ENCODE measurements around the gene BMI1.

GRCh38 chr10:22372298-22372697, 51.4 kb downstream of the BMI1 start:
- TF ChIP-seq, protein P1, sequence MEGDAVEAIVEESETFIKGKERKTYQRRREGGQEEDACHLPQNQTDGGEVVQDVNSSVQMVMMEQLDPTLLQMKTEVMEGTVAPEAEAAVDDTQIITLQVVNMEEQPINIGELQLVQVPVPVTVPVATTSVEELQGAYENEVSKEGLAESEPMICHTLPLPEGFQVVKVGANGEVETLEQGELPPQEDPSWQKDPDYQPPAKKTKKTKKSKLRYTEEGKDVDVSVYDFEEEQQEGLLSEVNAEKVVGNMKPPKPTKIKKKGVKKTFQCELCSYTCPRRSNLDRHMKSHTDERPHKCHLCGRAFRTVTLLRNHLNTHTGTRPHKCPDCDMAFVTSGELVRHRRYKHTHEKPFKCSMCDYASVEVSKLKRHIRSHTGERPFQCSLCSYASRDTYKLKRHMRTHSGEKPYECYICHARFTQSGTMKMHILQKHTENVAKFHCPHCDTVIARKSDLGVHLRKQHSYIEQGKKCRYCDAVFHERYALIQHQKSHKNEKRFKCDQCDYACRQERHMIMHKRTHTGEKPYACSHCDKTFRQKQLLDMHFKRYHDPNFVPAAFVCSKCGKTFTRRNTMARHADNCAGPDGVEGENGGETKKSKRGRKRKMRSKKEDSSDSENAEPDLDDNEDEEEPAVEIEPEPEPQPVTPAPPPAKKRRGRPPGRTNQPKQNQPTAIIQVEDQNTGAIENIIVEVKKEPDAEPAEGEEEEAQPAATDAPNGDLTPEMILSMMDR (IDR thresholded peaks at IDR 0.05), result no peak
- TF ChIP-seq SP1 (CRISPR knock-in tag; conservative IDR thresholded peaks at IDR 0.05) (no peak), EMX1 (CRISPR knock-in tag; IDR thresholded peaks at IDR 0.05) (no peak), HMGXB4 (CRISPR knock-in tag; IDR thresholded peaks at IDR 0.05) (no peak), FOXJ3 (CRISPR knock-in tag; IDR thresholded peaks at IDR 0.05; ENCODE audit: borderline replicate concordance) (no peak), USF1 (CRISPR knock-in tag; IDR thresholded peaks at IDR 0.05) (no peak), E2F1 (CRISPR knock-in tag; IDR thresholded peaks at IDR 0.05) (no peak), NR2C2 (CRISPR knock-in tag; IDR thresholded peaks at IDR 0.05) (no peak), NFATC4 (CRISPR knock-in tag; IDR thresholded peaks at IDR 0.05) (no peak)
- TF ChIP-seq, protein P2, sequence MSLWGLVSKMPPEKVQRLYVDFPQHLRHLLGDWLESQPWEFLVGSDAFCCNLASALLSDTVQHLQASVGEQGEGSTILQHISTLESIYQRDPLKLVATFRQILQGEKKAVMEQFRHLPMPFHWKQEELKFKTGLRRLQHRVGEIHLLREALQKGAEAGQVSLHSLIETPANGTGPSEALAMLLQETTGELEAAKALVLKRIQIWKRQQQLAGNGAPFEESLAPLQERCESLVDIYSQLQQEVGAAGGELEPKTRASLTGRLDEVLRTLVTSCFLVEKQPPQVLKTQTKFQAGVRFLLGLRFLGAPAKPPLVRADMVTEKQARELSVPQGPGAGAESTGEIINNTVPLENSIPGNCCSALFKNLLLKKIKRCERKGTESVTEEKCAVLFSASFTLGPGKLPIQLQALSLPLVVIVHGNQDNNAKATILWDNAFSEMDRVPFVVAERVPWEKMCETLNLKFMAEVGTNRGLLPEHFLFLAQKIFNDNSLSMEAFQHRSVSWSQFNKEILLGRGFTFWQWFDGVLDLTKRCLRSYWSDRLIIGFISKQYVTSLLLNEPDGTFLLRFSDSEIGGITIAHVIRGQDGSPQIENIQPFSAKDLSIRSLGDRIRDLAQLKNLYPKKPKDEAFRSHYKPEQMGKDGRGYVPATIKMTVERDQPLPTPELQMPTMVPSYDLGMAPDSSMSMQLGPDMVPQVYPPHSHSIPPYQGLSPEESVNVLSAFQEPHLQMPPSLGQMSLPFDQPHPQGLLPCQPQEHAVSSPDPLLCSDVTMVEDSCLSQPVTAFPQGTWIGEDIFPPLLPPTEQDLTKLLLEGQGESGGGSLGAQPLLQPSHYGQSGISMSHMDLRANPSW (CRISPR knock-in tag; conservative IDR thresholded peaks at IDR 0.05; ENCODE audit: low read depth), result no peak
